ENCODE measurements around the gene C6orf118.

Gene C6orf118

GRCh38 chr6:165243801-165244200 lies 65.6 kb downstream of the C6orf118 start:
- DNase-seq, result no peak

DNA sequence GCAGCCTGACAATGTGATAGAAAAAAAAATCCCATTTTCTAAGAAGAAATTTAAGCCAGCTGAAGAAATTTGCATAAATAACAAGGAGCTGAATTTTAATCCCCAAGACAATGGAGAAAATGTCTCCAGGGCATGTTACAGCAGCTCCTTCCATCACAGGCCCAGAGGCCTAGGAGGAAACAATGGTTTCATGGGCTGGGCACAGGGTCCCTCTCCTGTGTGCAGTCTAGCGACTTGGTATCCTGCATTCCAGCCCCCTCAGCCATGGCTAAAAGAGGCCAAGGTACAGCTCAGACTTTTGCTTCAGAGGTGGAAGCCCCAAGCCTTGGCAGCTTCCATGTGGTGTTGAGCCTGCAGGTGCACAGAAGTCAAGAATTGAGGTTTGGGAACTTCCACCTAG lies 73.1 kb downstream of the C6orf118 start:
- no peak for DNase-seq

GRCh38 chr6:165232731-165233488 lies 76.5 kb downstream of the C6orf118 start:
- no peak for DNase-seq

DNA sequence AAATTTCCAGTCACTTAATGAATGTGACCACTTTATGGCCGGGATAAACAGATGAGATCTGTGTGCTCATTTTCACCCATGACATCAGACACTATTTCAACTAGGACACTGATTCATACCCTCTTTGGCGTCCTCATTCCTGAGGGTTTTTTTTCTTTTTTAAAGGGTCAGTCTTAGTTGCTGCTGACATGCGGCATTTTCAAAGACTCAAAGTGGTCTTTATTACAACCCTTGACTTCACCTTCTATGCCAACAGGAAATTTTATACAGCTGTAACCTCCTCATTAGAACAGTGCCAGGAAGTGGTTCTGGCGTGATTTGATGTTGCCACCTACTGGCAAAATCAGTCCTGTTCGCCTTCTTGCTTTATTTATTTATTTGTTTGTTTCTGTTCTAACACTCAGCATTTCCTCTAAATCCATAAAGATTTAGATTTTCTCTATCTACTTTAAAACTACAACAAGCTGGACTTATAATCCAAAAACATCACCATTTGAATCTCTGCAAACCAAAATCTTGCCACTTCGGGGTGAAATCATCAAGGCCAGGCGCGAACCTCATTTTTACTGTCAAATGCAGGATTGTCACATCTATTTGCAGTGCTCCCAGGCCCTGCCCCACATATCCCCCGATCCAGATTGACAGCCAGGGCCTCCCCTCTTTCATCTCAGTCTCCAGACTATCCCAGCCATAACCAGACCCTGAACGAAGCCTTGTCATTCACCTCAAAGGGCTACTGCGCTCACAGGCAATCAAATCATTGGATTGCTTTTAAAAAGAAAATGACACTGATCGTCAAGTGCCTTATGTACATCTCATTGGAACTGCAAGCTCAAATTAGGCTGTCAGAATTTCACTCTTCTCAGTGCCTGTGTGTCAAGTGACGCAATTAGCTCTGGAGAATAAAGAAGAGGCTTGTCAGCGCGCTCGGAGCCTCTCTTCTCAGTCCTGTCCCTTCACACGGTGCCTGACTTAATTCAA lies 77.5 kb downstream of the C6orf118 start:
- no peak for DNase-seq

DNA sequence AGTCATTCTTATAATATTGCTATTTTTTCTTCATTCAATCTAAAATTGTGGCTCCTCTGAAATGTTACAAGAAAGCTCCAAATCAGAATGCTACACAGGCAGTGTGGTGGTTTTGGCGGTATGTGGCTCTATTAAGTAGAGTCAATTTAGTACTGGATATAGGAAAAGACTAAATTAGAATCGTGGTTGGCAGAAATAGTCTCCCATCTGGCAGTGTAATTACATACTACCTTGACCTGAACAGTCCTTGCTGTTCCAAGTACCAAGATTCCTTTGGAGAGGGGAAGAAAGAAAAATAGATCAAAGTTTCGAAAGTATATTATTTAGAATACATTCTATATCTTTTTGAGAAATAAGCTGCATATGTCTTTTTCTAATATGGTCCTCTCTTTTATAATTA lies 78.2 kb downstream of the C6orf118 start:
- no peak for DNase-seq
